NT2/D1 (cell line): ENCODE measurements around the gene CELSR1.

ENCODE experiments used
- YY1 ChIP-seq: IDR thresholded peaks from 2 replicates; pipeline ENCODE4 v1.6.1; 2011; ENCODE audit not compliant: insufficient read length, insufficient read depth
- ZNF274 ChIP-seq: IDR thresholded peaks from 2 replicates; pipeline ENCODE4 v1.6.1; 2011; ENCODE audit warnings: mild to moderate bottlenecking, low read depth, low read length

DNA sequence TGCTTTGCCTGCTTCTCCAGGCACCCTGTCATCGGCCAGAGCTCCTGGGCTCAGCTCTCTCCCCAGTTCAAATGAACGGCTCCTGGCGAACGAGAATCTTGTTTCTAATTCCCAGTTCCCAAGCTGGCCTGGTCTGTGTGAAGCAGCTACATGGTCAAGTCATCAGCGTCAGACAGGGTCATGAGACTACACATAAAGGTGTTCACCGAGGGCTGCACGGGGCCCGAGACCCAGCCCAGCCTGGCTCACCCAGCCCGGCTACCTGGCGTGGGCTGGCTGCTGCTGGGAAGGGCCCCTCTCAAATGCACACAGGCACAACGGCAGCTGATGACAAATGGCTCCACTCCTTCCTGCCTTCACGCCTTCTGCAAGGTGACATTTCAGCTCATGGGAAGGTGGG lies 14.6 kb upstream of the CELSR1 start:
- TF ChIP-seq ZNF274 (no peak), YY1 (no peak)
